TTC549 (cell line): Measurements from ENCODE around the gene HTD2.
"Not testable (repeated sequence)": the region's sequence is repeated elsewhere in the genome, so short reads cannot be mapped to it uniquely, and the experiment has no call there.

ENCODE experiments used
- FAIRE-seq: peaks from 2 replicates; lab custom pipeline; 2012; peaks lifted over from hg19 to GRCh38; lab: Jason Lieb, UNC

HTD2 gene

DNA sequence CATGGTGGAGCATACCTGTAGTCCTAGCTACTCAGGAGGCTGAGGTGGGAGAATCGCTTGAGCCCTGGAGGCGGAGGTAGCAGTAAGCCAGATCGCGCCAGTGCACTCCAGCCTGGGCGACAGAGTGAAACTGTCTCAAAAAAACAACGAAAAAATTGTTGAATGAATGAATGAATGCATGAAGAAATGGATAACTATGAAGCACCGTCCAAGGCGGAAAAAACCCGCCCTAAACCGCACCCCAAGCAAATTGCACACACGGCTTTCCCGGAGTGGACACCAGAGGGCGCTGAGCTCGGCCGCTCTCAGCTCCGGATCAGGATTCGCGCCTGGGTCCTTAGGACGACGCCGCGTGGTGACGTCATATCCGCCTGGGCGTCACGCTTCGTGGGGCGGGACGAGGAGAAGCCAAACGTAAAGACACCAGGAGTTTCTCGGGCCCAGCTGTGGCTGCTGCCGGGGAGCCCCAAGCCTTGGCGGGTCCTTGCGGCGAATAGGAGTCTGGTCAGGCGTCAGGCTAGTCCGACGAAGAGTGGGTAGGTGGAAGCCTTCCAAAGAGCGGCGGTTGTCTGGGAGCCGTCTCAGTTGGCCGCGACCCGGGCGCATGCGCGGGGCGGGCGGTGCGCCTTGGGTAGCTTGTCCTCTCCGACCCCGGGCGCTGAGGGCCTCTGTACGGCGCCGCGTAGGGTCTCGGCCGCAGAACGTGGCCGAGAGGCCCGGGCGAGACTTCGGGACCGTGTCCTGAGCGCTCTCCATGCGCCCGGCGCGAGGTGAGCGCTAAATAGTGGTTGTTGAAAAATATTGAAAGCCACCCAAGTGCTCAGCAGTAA, at the start of gene HTD2, which contains the start of gene RPP14:
TSS of gene HTD2 (plus strand) at position 639 of the 830 bp plus-strand sequence. CDS start 11,094 bp downstream, outside the sequence.
TSS of gene RPP14 (plus strand) at position 364 of the 830 bp plus-strand sequence. CDS start 4,085 bp downstream, outside the sequence.
- peak; percentile 62 for FAIRE-seq

DNA sequence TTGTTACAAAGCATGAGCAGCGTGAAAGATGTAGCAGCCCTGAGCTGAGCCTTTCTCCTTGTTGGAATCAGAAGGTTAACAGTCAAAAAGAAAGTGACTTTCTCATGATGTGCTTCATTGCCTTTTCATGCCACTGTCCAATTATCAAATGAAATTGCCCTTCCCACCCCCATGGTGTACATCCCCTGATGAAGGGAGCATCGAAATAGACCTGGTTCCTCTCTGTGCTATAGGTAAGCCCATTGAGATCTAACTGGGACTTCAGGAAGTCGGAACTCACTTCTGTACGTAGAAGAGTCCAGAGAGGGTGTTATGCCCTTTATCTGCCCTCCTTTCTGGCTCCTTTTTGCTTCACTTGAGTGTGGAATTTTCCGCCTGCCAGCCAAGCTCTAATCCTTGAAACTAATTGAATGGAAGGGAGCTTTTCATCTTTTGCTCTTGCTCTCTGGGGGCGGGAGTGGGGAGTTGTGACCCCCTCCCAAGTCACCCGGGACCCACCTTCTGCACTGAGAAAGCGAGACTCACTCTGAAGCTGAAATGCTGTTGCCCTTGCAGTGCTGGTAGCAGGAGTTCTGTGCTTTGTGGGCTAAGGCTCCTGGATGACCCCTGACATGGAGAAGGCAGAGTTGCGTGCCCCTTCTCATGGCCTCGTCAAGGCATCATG, 47.8 kb upstream of the HTD2 start:
- FAIRE-seq = no peak

DNA sequence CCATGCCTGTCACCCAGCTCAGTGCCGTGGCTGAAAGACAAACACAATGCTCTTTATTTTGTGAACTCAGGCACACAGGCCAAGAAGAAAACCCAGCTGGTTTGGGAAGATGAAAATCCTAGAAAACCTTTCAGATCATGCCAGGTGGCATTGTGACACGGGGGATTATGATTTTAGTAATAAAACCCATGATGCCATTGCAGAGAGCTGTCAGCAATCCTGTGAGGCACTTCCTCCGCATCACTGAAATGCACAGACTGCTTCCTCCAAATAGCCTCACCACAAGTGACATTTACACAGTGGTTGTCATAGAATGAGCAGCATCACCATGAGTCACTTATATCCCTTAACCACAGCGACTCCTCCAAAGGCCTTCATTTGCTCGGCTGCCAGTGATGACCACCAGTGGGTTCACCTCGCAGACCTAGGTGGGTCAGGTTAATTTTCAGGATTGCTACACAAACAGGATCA, 46.0 kb upstream of the HTD2 start:
- FAIRE-seq = no peak

DNA sequence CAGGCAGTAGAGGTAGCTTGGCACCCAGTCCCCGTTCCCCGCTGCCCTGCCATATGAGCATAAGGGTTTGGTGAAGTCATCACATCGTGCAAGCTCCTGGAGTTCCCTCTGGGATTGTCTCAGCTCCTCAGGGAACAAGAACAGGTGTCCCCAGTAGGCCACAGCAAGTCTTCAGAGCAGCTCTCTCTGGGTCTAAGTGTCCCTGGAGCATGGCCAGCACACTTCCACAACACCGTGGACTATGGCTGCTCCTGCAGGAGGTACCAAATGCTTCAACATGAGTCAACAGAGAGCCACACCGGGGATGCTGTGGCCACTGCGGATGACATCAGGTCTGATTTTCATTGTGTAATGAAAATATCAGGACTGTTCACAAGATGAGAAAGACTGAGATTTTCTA, 45.6 kb upstream of the HTD2 start:
- no peak for FAIRE-seq

DNA sequence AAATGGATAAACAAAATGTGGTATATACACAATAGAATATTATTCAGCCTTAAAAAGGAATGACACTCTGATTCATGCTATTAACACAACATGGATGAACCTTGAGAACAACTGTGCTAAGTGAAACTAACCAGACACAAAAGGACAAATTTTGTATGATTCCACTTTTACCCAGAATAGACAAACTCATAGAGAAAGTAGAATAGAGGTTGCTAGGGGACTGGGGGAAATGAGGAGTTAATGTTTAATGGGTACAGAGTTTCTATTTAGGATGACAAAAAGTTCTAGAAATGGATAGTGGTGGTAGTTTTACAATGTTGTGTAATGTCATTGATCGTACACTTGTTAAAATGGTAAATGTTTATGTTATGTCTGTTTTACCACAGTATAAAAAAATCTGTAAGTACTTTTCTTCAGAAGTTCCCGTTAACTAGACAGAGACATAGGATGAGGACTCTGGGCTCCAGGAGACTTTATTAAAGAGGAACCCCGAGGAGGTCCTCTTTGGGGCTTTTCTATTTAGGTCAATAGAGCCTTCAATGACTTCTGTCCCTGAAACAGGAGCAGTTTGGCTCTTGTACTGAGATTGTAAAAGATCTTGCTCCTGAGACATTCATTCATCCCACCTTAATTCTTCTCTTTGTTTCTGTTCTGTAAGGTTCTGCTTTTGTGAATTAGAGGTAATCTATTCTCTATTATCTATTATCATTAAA, 44.2 kb upstream of the HTD2 start:
- no peak for FAIRE-seq

DNA sequence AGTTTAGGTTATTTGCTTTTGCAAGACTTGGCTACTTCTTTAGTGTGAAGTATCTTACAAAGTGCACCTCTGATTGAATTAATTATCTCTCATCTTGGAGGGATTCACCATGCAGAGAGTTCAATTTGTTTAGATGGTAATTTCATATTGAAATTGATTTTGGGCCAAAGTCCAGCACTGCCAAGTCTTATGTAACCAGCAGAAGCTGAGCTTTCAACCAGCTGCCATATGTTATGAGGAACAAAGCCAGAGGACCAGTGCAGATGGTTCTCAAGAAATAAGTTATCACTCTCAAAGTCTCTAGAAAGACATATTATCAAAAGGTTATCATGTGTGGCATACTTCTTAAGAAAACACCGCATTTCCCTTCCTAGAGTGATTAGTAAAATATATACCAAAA, 39.7 kb upstream of the HTD2 start:
- no peak for FAIRE-seq

DNA sequence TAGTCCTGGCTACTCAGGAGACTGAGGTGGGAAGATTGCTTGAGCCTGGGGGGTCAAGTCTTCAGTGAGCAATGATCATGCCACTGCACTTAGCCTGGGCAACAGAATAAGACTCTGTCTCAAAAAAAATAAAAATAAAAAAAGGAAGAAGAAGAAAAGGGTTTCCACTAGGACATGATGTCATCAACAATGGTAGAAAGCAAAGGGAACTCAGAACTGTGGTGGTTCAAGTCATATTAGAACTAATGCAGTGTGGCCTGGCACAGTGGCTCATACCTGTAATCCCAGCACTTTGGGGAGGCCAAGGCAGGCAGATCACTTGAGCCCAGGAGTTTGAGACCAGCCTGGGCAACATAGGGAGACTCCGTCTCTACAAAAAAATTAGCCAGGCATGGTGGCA, 38.8 kb upstream of the HTD2 start:
- FAIRE-seq = not testable (repeated sequence)

DNA sequence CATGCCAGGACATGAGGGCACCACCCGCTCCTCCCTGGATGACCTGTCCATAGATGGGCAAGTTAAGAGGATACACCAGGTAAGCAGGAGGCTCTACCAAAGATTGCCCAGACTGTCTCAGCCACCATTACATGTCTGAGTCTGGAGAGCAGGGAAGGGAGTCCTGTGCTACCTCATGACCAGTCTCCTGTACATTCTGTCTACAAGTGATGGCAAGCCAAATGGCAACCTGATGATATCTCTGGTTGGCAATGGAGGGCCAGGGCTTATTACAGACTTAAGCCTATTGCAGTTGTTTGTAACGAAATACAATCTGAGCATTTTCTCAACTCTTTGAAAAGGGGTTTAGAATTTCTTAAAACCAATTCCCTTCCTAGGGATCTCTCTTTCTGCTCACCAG, 37.0 kb upstream of the HTD2 start:
- no peak for FAIRE-seq

DNA sequence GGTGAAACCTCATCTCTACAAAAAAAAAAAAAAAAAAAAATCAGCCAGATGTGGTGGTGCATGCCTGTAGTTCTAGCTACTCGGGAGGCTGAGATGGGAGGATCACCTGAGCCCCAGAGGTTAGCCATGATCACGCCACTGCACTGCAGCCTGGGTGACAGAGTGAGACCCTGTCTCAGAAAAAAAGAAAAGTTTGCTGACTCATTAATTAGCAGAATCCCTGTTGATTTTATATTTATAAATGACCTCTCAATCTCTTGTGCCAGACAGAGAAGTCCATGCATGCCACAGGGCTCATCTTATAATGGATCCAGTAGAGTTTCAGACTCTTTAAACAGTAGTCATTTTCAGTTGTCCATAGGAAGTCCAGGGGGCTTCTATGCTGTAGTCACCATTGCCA, 35.8 kb upstream of the HTD2 start:
- FAIRE-seq = no peak

DNA sequence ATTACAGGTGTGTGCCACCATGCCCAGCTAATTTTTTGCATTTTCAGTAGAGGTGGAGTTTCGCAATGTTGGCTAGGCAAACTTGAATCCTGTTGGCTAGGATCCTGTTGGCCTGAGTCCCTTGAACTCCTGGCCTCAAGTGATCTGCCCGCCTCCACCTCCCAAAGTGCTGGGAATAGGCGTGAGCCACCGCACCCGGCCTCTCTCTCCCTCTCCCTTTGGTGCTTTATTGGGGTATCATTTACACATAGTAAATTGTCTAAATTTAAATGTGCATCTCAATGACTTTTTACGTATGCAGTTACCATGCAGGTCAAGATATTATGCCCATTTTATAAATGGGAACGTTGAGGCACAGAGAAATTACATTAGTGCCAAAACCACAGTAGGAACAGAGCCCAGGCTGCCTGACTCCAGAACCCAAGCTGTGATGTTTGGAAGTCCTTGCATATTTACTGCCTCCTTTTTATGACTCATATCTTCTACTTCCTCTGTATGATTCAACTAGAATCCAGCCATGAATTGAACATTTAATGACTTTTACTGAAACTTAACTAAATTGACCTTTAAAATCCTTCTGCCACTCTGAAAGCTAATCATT, 34.3 kb upstream of the HTD2 start:
- no peak for FAIRE-seq

DNA sequence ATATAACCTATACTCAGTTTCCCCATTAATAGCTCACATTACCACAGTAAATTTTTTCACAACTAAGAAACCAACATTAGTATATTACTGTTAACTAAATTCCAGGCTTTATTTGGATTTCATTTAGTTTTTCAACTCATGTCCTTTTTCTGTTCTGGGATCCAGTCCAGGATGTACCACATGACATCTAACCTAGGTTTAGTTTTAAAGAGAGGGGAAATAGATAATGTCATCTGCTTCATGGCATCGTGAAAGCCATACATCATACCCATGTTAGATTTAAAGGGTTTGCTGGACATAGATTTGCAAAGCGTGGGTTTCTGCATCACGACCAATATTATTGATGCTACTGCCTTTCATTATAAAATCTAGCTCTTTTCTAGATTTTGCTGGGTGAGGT, 33.4 kb upstream of the HTD2 start:
- FAIRE-seq = no peak

DNA sequence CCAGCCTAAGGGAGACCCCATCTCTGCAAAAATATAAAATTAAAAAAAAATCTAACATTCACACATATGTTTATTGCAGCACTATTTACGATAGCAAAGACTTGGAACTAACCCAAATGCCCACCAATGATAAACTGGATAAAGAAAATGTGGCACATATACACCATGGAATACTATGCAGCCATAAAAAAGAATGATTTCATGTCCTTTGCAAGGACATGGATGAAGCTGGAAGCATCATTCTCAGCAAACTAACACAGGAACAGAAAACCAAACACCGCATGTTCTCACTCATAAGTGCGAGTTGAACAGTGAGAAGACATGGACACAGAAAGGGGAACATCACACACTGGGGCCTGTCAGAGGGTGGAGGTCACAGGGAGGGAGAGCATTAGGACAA, 33.0 kb upstream of the HTD2 start:
- not testable (repeated sequence) for FAIRE-seq

DNA sequence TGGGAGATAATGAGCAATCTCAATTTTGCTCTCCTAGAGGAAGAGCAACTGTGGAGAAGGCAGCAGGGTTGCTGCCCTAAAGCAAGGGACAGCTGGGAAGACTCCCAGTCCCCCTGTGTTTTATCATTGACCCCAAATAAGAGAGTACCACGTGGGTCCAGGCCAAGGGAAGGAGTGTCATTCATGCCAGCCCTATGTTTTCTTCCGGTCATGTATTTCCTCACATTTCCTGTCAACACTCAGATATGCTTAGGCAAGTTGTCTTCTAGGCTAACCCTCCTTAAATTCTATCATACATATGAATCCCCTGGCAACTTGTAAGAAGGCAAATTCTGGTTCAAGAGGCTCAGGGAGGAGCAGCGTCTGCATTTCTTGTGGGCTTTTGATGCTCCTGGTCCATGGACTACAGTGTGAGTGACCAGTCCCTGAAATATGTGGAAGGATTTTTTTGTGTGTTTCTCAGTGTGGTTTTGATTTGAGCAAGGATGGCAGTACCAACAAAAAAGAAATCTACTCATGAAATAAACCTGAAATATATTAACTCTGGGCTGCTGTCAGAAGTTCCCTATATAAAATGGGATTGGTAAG, 32.2 kb upstream of the HTD2 start:
- no peak for FAIRE-seq

DNA sequence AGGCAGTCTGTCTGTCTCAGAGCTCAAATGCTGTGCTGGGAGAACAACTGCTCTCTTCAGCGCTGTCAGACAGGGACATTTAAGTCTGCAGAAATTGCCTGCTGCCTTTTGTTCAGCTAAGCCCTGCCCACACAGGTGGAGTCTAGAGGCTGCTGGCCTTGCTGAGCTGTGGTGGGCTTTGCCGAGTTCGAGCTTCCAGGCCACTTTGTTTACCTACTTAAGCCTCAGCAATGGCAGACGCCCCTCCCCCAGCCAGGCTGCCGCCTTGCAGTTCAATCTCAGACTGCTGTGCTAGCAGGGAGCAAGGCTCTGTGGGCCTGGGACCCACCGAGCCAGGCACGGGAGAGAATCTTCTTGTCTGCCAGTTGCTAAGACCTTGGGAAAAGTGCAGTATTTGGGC, 25.3 kb upstream of the HTD2 start:
- FAIRE-seq = no peak

DNA sequence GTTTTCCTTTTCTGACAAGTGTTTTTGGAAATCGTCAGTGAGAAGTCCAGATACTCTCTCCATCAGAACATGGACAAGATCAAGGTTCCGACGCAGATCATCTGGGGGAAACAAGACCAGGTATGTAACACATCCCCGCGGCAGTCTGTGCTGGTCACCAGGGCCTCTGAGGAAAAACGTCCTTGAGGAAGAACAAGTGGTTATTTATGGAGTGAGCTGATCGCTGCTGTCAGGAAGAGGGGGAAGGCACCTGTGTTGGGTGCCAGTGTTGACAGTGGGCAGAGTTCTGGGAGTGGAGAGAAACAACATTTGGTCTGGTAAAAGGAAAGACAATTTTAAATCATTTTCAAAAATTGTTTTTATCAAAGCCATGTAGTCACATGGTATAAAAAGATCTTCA, 21.0 kb upstream of the HTD2 start:
- no peak for FAIRE-seq

DNA sequence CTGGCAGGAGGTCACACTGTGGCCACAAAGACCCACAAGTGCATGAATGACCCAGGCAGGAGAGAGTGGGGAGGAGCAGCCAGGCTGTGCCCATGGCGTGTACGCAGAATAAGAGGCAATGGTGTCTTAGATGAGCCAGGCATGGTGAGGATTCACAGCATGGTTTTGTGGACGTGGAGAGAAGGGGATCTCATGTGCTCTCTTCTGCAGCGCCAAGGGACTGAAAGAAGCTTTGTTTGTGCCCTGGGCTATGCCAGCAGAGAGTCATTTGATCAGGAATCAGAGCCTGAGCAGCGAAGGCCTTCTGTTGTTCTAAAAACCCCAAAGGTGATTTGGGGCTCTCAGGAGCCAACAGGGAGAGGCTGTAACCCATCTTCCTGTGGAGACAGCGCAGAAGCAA, 19.0 kb upstream of the HTD2 start:
- no peak for FAIRE-seq

DNA sequence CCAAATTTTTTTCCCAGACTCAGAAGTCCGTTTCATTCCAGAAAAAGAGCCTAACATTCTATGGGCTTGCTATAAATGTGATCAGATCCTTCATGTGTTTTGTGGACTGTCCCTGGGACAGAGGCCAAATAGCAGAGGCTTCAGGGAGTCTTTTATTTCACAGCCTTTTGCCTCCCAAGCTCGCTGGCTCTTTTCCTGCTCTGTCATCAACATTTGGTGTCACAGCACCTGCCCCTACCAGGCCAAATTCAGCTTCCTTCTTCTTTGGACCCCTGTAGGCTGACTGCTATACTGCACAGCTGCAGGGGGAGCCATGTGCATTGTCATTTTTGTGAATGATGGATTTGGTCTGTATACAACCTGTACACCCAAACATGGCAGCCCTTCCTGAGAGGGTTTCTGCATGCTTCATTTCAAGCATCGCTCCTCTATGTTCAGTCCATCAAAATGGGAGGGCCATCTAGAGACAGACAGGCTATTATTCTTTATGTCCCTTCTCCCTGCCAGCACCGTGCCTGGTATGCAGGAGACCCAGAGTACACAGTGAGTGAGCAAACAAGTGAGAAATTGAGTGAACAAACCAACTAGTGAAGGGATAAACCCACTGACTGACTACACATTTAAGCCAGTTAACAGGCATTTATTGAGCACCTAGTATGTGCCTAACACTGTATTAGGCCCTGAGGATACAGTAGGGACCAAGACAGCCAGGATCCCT, 18.1 kb upstream of the HTD2 start:
- FAIRE-seq = no peak

DNA sequence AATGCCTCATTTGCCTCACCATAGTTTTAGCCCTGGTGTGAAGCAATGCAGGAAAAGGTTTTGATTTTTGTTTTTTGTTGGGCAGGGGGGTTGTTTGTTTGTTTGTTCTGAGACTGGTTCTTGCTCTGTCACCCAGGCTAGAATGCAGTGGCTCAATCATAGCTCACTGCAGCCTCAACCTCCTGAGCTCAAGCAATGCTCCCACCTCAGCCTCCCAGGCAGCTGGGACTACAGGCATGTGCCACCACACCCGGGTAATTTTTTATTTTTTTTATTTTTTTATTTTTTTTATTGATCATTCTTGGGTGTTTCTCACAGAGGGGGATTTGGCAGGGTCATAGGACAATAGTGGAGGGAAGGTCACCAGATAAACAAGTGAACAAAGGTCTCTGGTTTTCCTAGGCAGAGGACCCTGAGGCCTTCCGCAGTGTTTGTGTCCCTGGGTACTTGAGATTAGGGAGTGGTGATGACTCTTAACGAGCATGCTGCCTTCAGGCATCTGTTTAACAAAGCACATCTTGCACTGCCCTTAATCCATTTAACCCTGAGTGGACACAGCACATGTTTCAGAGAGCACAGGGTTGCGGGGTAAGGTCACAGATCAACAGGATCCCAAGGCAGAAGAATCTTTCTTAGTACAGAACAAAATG, 17.2 kb upstream of the HTD2 start:
- not testable (repeated sequence) for FAIRE-seq

DNA sequence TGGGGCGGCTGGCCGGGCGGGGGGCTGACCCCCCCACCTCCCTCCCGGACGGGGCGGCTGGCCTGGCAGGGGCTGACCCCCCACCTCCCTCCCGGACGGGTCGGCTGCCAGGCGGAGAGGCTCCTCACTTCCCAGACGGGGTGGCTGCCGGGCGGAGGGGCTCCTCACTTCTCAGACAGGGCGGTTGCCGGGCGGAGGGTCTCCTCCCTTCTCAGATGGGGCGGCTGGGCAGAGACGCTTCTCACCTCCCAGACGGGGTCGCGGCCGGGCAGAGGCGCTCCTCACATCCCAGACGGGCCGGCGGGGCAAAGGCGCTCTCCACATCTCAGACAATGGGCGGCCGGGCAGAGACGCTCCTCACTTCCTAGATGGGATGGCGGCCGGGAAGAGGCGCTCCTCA, 15.9 kb upstream of the HTD2 start:
- not testable (repeated sequence) for FAIRE-seq

DNA sequence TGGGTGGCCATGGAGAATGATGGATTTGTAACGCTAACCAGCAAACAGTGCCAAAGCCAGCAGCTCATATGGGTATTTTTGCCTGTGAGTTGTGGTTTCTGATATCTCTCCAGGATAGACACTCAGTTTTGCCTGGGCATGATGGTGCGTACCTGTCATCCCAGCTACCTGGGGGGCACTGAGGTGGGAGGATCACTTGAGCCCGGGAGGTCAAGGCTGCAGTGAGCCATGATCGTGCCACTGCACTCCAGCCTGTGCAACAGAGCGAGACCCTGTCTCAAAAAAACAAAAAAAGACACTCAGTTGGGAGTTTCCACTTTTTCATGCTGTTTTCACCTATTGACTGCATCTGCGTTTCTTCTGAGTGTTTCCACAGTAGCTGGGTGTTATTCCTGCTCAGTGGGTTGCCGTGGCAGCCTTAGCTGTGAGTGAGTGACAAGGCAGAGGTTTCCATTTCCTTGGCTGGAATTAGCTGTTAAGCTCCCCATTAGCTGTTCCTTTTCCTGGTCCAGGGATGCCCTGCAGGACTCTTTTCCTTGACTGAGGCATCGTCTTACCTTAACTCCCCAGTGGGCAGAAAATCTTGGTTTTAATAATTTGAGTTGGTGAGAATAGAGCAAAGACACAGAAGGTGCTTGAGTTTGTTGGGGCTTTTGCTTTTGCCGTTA, 14.5 kb upstream of the HTD2 start:
- no peak for FAIRE-seq
